HEK293 (cell line): Measurements from ENCODE around the gene S100A3.

Experiments used
- ELK4 ChIP-seq: IDR thresholded peaks from 2 replicates; pipeline ENCODE4 v1.6.1; 2011; ENCODE audit warnings: mild to moderate bottlenecking, low read depth, low read length, borderline replicate concordance
- GFI1B ChIP-seq: fragments of 450-650 bp; formaldehyde crosslinking; IDR thresholded peaks from 2 replicates; pipeline ENCODE4 v1.5.1; 2016; ENCODE audit warnings: missing biosample characterization, missing genetic modification characterization
- HIC1 ChIP-seq: fragments of 450-650 bp; formaldehyde crosslinking; IDR thresholded peaks from 2 replicates; pipeline ENCODE4 v1.5.1; 2016; ENCODE audit warnings: missing biosample characterization, missing genetic modification characterization
- INSM2 ChIP-seq: fragments of 450-650 bp; formaldehyde crosslinking; IDR thresholded peaks from 2 replicates; pipeline ENCODE4 v1.5.1; 2016; ENCODE audit warnings: missing biosample characterization, missing genetic modification characterization
- KLF10 ChIP-seq: fragments of 450-650 bp; IDR thresholded peaks from 2 replicates; pipeline ENCODE4 v1.5.1; 2018; ENCODE audit warnings: missing biosample characterization, mild to moderate bottlenecking, missing genetic modification characterization
- KLF9 ChIP-seq: fragments of 450-650 bp; formaldehyde crosslinking; IDR thresholded peaks from 2 replicates; pipeline ENCODE4 v1.5.1; 2016; ENCODE audit warnings: missing biosample characterization, missing genetic modification characterization, low read depth
- PRDM1 ChIP-seq: fragments of 450-650 bp; formaldehyde crosslinking; IDR thresholded peaks from 2 replicates; pipeline ENCODE4; 2016; ENCODE audit warnings: missing biosample characterization, missing genetic modification characterization
- PRDM2 ChIP-seq: fragments of 450-650 bp; formaldehyde crosslinking; IDR thresholded peaks from 2 replicates; pipeline ENCODE4 v1.5.1; 2016; ENCODE audit warnings: missing biosample characterization, missing genetic modification characterization, borderline replicate concordance
- SALL2 ChIP-seq: fragments of 450-650 bp; formaldehyde crosslinking; IDR thresholded peaks from 2 replicates; pipeline ENCODE4 v1.5.0; 2017; ENCODE audit warnings: missing biosample characterization, mild to moderate bottlenecking, missing genetic modification characterization, borderline replicate concordance
- ZBTB26 ChIP-seq: fragments of 450-650 bp; formaldehyde crosslinking; optimal IDR thresholded peaks from 2 replicates; pipeline ENCODE3; 2016; ENCODE audit warnings: missing biosample characterization, mild to moderate bottlenecking, missing genetic modification characterization
- ZEB2 ChIP-seq: fragments of 450-650 bp; formaldehyde crosslinking; IDR thresholded peaks from 2 replicates; pipeline ENCODE4 v1.5.1; 2016; ENCODE audit warnings: missing biosample characterization, missing genetic modification characterization
- ZIC2 ChIP-seq: fragments of 450-650 bp; formaldehyde crosslinking; IDR thresholded peaks from 2 replicates; pipeline ENCODE4 v1.5.1; 2016; ENCODE audit warnings: missing biosample characterization, missing genetic modification characterization
- ZNF114 ChIP-seq: fragments of 450-650 bp; formaldehyde crosslinking; IDR thresholded peaks from 2 replicates; pipeline ENCODE4 v1.5.0; 2017; ENCODE audit warnings: missing biosample characterization, missing genetic modification characterization
- ZNF184 ChIP-seq: fragments of 450-650 bp; IDR thresholded peaks from 2 replicates; pipeline ENCODE4 v1.5.1; 2018; ENCODE audit warnings: missing biosample characterization, mild to moderate bottlenecking, missing genetic modification characterization
- ZNF280D ChIP-seq: fragments of 450-650 bp; formaldehyde crosslinking; IDR thresholded peaks from 2 replicates; pipeline ENCODE4 v1.5.1; 2016; ENCODE audit warnings: missing biosample characterization, missing genetic modification characterization
- ZNF311 ChIP-seq: fragments of 450-650 bp; formaldehyde crosslinking; IDR thresholded peaks from 2 replicates; pipeline ENCODE4 v1.5.1; 2017; ENCODE audit warnings: missing biosample characterization, missing genetic modification characterization, borderline replicate concordance
- ZNF324 ChIP-seq: fragments of 450-650 bp; formaldehyde crosslinking; IDR thresholded peaks from 2 replicates; pipeline ENCODE4 v1.5.1; 2016; ENCODE audit warnings: missing biosample characterization, missing genetic modification characterization
- ZNF510 ChIP-seq: fragments of 450-650 bp; formaldehyde crosslinking; IDR thresholded peaks from 2 replicates; pipeline ENCODE4 v1.5.1; 2018; ENCODE audit warnings: mild to moderate bottlenecking, missing genetic modification characterization, missing biosample characterization; ENCODE audit not compliant: insufficient replicate concordance
- ZNF561 ChIP-seq: fragments of 450-650 bp; IDR thresholded peaks from 2 replicates; pipeline ENCODE4 v1.5.1; 2018; ENCODE audit warnings: missing biosample characterization, missing genetic modification characterization, borderline replicate concordance
- ZNF596 ChIP-seq: fragments of 450-650 bp; IDR thresholded peaks from 2 replicates; pipeline ENCODE4 v1.5.0; 2018; ENCODE audit warnings: missing biosample characterization, mild to moderate bottlenecking, missing genetic modification characterization, moderate library complexity
- ZNF792 ChIP-seq: fragments of 450-650 bp; formaldehyde crosslinking; IDR thresholded peaks from 2 replicates; pipeline ENCODE4 v1.5.1; 2016; ENCODE audit warnings: missing biosample characterization, missing genetic modification characterization
- ZNF843 ChIP-seq: fragments of 450-650 bp; formaldehyde crosslinking; IDR thresholded peaks from 2 replicates; pipeline ENCODE4 v1.5.1; 2016; ENCODE audit warnings: missing biosample characterization, missing genetic modification characterization
- ZSCAN16 ChIP-seq: fragments of 450-650 bp; formaldehyde crosslinking; IDR thresholded peaks from 2 replicates; pipeline ENCODE4 v1.5.1; 2016; ENCODE audit warnings: missing biosample characterization, missing genetic modification characterization

The S100A3 gene

GRCh38 chr1:153566414-153567371, 17.6 kb upstream of the S100A3 start (continued):
- no peak for TF ChIP-seq PRDM2 (tag by site-specific recombination)
- TF ChIP-seq ZEB2 (tag by site-specific recombination): peak; percentile 98
- no peak for TF ChIP-seq ZNF184 (tag by site-specific recombination)
- TF ChIP-seq SALL2 (tag by site-specific recombination): no peak
- TF ChIP-seq ZSCAN16 (tag by site-specific recombination): no peak
- TF ChIP-seq ZNF280D: 0 out of 2 replicates have a peak, but pooled peaks have one; percentile 54
- TF ChIP-seq ZNF843 (tag by site-specific recombination): peak; percentile 74
- TF ChIP-seq ZNF311: no peak
- no peak for TF ChIP-seq ZNF596 (tag by site-specific recombination)
- peak; percentile 97 for TF ChIP-seq KLF10 (tag by site-specific recombination)
- TF ChIP-seq INSM2 (tag by site-specific recombination): peak; percentile 89
- TF ChIP-seq ZBTB26 (tag by site-specific recombination): peak; percentile 27
- TF ChIP-seq PRDM1 (tag by site-specific recombination): no peak
- TF ChIP-seq ZNF510: no peak
- TF ChIP-seq HIC1 (tag by site-specific recombination): peak; percentile 100
- TF ChIP-seq ELK4: no peak
- TF ChIP-seq ZNF324 (tag by site-specific recombination): peak; percentile 97
- TF ChIP-seq ZNF792 (tag by site-specific recombination): 0 out of 2 replicates have a peak, but pooled peaks have one; percentile 27
- peak; percentile 97 for TF ChIP-seq KLF9 (tag by site-specific recombination)
- TF ChIP-seq ZNF561 (tag by site-specific recombination): no peak
- TF ChIP-seq ZIC2 (tag by site-specific recombination): peak; percentile 77
- TF ChIP-seq GFI1B (tag by site-specific recombination): no peak
- no peak for TF ChIP-seq ZNF114 (tag by site-specific recombination)
